ENCODE data around the gene TMEM52B. TPM values are rescaled to one million over a fixed set of nuclear protein-coding genes. Genes with fewer than 3 reads are reported as not detected.
A peak's percentile ranks its signal among the peaks of the same experiment; 100 is the strongest.

Gene TMEM52B
- not detected for total RNA-seq (2021; ENCODE audit: unreplicated experiment)
- not detected for polyA plus RNA-seq (2012; ENCODE audit: insufficient read length)
- Bru-seq, nascent RNA, result percentile 15 among the genes with signal in this experiment
- percentile 7 among the genes with signal in this experiment for BruChase-seq, experiment 1, labeled RNA remaining after a 2-hour chase
- BruChase-seq, experiment 2, labeled RNA remaining after a 6-hour chase, result percentile 10 among the genes with signal in this experiment
- long read RNA-seq, result 0 reads

- CTCF ChIA-PET, result no interaction called here
- Histone ChIP-seq H3K4me1 (ENCODE audit: control insufficient read depth, insufficient read depth, low read length) (peaks cover 3% of the 10 kb centered on the region; the same call in 1 of the 2 replicates), H3K4me3 (ENCODE audit: low read depth in 2 of 2, low read length in 2 of 2) (no peak within 1 kb of the TSS), H3K36me3 (ENCODE audit: control insufficient read depth, insufficient read depth, low read length) (no peaks in the 10 kb centered on the region), H3K9me3 (ENCODE audit: control insufficient read depth, insufficient read depth, low read depth, low read length) (no peaks in the 10 kb centered on the region), H3K27me3 (ENCODE audit: control insufficient read depth, insufficient read depth, low read length) (no peaks in the 10 kb centered on the region), H3K27ac (ENCODE audit: low read length) (no peak within 1 kb of the TSS; the same call in 1 of the 2 replicates)
- POLR2A ChIA-PET, result no interaction called here
- intact Hi-C loops (cut with micrococcal nuclease; ENCODE audit: unreplicated experiment), result no loop called here
- TF ChIP-seq REST (IDR thresholded peaks at IDR 0.05; ENCODE audit: insufficient read depth in 1 of 2, low read depth in 2 of 2, low read length in 1 of 2), result no peak
- no peak for TF ChIP-seq TCF7L2 (IDR thresholded peaks at IDR 0.05; ENCODE audit: low read depth, low read length)
- TF ChIP-seq, protein P1, sequence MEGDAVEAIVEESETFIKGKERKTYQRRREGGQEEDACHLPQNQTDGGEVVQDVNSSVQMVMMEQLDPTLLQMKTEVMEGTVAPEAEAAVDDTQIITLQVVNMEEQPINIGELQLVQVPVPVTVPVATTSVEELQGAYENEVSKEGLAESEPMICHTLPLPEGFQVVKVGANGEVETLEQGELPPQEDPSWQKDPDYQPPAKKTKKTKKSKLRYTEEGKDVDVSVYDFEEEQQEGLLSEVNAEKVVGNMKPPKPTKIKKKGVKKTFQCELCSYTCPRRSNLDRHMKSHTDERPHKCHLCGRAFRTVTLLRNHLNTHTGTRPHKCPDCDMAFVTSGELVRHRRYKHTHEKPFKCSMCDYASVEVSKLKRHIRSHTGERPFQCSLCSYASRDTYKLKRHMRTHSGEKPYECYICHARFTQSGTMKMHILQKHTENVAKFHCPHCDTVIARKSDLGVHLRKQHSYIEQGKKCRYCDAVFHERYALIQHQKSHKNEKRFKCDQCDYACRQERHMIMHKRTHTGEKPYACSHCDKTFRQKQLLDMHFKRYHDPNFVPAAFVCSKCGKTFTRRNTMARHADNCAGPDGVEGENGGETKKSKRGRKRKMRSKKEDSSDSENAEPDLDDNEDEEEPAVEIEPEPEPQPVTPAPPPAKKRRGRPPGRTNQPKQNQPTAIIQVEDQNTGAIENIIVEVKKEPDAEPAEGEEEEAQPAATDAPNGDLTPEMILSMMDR (IDR thresholded peaks at IDR 0.05), result no peak
- TF ChIP-seq POLR2AphosphoS5 (IDR thresholded peaks at IDR 0.05; ENCODE audit: low read depth, low read length), result no peak
- no peak for TF ChIP-seq SIN3A (IDR thresholded peaks at IDR 0.05; ENCODE audit: borderline replicate concordance, insufficient read depth, low read depth, low read length)
- BruUV-seq (replicated peaks), result no TSS peak
- DNase-seq (ENCODE audit: low read depth, low spot score) (no peak), ATAC-seq (no peak)
- in situ Hi-C loops (cut with HindIII; ENCODE audit: low pct_unique_long_range_greater_than_20kb, low sequenced_read_pairs), result no loop called here
Measured at GRCh38 chr12:10178821-10179220, at the start of gene TMEM52B. TMEM52B (plus strand) TSS chr12:10179032; CDS start chr12:10179575, 543 bp downstream.

GRCh38 chr12:10130042-10130441 lies 48.8 kb upstream of the TMEM52B start, which contains the start of gene CLEC7A:
CLEC7A (minus strand) TSS chr12:10130199; CDS start chr12:10130082, 117 bp downstream.
- Histone ChIP-seq H3K27ac (ENCODE audit: low read length) (peak within 1 kb of the TSS; percentile 54; the same call in 1 of the 2 replicates), H3K27me3 (ENCODE audit: control insufficient read depth, insufficient read depth, low read length) (no peaks in the 10 kb centered on the region), H3K4me3 (ENCODE audit: low read depth in 2 of 2, low read length in 2 of 2) (no peak within 1 kb of the TSS), H3K36me3 (ENCODE audit: control insufficient read depth, insufficient read depth, low read length) (no peaks in the 10 kb centered on the region), H3K9me3 (ENCODE audit: control insufficient read depth, insufficient read depth, low read depth, low read length) (no peaks in the 10 kb centered on the region), H3K4me1 (ENCODE audit: control insufficient read depth, insufficient read depth, low read length) (peaks cover 6% of the 10 kb centered on the region)
- CTCF ChIA-PET, result no interaction called here
- in situ Hi-C loops (cut with HindIII; ENCODE audit: low pct_unique_long_range_greater_than_20kb, low sequenced_read_pairs), result no loop called here
- ATAC-seq, result no peak
- POLR2A ChIA-PET, result no interaction called here
- intact Hi-C loops (cut with micrococcal nuclease; ENCODE audit: unreplicated experiment), result no loop called here
- no TSS peak for BruUV-seq (replicated peaks)
- no peak for DNase-seq (ENCODE audit: low read depth, low spot score)
- TF ChIP-seq SIN3A (IDR thresholded peaks at IDR 0.05; ENCODE audit: borderline replicate concordance, insufficient read depth, low read depth, low read length) (no peak), TCF7L2 (IDR thresholded peaks at IDR 0.05; ENCODE audit: low read depth, low read length) (no peak), POLR2AphosphoS5 (IDR thresholded peaks at IDR 0.05; ENCODE audit: low read depth, low read length) (no peak), REST (IDR thresholded peaks at IDR 0.05; ENCODE audit: insufficient read depth in 1 of 2, low read depth in 2 of 2, low read length in 1 of 2) (no peak)
- TF ChIP-seq, protein P1 (IDR thresholded peaks at IDR 0.05), result no peak
